Gastrocnemius medialis (tissue), 4 donors: ENCODE measurements around the gene HEPHL1.

Experiments
- CTCF ChIP-seq, 5 experiments: fragments of 450-650 bp in 3 of 5; fragments of 200-600 bp in 2 of 5; sonication (generic) in 2 of 5; IDR thresholded peaks in 4 of 5; conservative IDR thresholded peaks in 1 of 5; 1 replicate in 4 of 5; 2 replicates in 1 of 5; pipeline ENCODE4 v1.5.1; 2016 to 2019; ENCODE audit warnings: antibody characterized with exemption in 5 of 5, mild to moderate bottlenecking in 3 of 5, moderate library complexity in 3 of 5
- POLR2A ChIP-seq, 2 donors: fragments of 450-650 bp; IDR thresholded peaks; one replicate each; pipeline ENCODE4 v1.6.1; 2017; ENCODE audit warnings: antibody characterized with exemption in 2 of 2, mild to moderate bottlenecking in 2 of 2, moderate library complexity in 2 of 2

GRCh38 chr11:93993747-93994146 lies 27.4 kb upstream of the HEPHL1 start:
- TF ChIP-seq CTCF (IDR thresholded peaks at IDR 0.05 in 4 of 5, conservative IDR thresholded peaks at IDR 0.05 in 1 of 5) (no peak), POLR2A (IDR thresholded peaks at IDR 0.05) (no peak)
